ENCODE measurements around the gene HES7.

The HES7 gene

DNA sequence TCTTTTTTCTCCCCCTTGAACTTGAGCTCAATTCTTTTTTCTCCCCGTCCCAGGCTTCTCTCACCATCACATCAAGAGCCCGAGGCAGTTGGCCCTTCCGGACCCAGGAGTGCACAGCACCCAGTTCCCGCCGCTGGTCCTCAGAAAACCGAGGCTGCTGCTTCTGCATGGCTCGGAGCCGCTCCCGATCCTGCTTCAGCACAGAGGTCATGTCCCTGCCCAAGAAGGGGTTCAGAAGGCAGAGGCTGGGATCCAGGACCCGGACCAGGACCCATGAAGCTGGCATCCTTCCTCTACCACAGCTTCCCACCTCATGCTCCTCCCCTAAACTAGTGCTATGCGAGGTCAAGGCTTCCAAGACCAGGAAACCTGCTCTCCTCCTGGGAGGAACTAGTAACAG, 17.8 kb upstream of the HES7 start:
- H3K4me1 ChIP-seq (ENCODE audit: control insufficient read depth, insufficient read depth, low read length) = no peaks in the 10 kb centered on the region; the same call in 1 of the 2 replicates
- no CpG with 5 or more reads among the region's 11 CpGs for WGBS (ENCODE audit: insufficient coverage, insufficient read length)
- H3K36me3 ChIP-seq (ENCODE audit: control insufficient read depth, insufficient read depth, low read length) = peaks cover 33% of the 10 kb centered on the region
- H3K27ac ChIP-seq (ENCODE audit: low read length) = no peak overlapping the region
- no peak overlapping the region for H3K4me3 ChIP-seq (ENCODE audit: low read length)
- no peaks in the 10 kb centered on the region for H3K27me3 ChIP-seq (ENCODE audit: control insufficient read depth, insufficient read depth, low read length)
- no peak for DNase-seq (ENCODE audit: low read depth, low spot score)
- H3K9me3 ChIP-seq (ENCODE audit: control insufficient read depth, insufficient read depth, low read length) = no peaks in the 10 kb centered on the region

DNA sequence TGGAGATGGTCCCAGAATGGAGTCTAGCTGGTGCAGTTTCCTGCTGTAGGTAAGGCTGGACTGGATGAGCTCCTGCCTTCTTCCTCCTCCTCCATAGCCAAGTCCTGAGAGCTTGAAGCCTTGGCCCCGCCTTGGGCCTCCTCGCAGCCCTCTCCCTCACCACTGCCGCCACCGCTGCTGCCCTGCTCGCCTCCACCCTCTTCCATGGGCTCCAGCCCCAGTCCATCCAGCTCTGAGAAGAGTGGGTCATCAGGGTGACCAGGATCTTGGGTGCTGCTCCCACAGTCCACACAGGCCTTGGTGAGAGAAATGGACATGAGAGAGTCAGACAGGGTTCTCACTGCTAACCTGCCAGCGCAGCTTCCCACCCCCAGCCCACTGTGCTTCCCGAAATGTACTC, 17.1 kb upstream of the HES7 start:
- Histone ChIP-seq H3K4me1 (ENCODE audit: control insufficient read depth, insufficient read depth, low read length) (no peaks in the 10 kb centered on the region; the same call in 1 of the 2 replicates), H3K36me3 (ENCODE audit: control insufficient read depth, insufficient read depth, low read length) (peaks cover 29% of the 10 kb centered on the region), H3K4me3 (ENCODE audit: low read length) (no peak overlapping the region), H3K9me3 (ENCODE audit: control insufficient read depth, insufficient read depth, low read length) (no peaks in the 10 kb centered on the region), H3K27me3 (ENCODE audit: control insufficient read depth, insufficient read depth, low read length) (no peaks in the 10 kb centered on the region), H3K27ac (ENCODE audit: low read length) (no peak overlapping the region)
- WGBS (ENCODE audit: insufficient coverage, insufficient read length) = no CpG with 5 or more reads among the region's 7 CpGs
- no peak for DNase-seq (ENCODE audit: low read depth, low spot score)

DNA sequence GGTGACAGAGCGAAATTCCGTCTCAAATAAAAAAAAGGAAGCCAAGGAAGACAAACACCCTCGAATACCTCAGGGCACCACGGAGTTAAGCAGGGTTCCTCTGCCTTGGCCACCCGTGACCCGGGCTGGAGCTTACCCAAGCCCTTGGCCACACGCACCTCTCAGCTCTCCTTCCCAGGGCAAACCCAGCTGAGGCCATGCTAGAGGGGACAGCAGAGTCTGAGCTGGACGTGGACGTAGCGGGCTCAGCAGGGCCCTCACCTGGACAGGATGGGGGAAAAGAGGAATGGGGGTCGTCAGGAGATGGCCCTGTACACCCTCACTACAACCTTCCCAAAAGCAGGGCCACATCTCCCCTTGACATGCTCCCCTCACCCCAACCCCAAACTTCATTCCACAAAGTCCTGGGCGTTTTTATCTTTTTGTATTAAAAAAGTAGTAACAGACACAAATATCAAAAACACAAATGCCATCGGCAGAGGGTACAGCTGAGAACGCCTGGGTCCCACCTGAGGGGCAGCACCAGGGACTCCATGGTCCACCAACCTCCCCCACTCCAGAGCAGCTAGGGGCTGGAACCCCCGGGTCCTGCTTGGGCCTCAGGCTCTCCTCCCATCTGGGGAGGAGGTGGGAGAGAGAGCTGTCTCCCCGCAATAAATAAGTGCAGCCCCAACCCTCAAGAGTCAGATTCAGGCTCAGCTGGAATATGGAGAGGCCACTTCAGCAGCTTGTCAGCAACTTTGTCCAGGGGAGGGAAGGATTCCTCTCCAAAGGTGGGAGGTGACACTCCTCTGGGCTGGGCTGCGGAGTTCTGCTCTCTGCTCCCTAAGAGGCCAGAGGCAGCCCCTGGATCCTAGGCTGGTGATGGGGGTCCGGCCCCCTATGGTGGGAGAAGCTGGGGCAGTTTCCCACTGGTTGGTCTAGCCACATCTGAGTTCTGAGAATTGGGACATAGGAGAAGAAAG, 16.4 kb upstream of the HES7 start:
- H3K9me3 ChIP-seq (ENCODE audit: control insufficient read depth, insufficient read depth, low read length) = no peaks in the 10 kb centered on the region
- H3K4me1 ChIP-seq (ENCODE audit: control insufficient read depth, insufficient read depth, low read length) = no peaks in the 10 kb centered on the region
- no peak overlapping the region for H3K4me3 ChIP-seq (ENCODE audit: low read length)
- no CpG with 5 or more reads among the region's 18 CpGs for WGBS (ENCODE audit: insufficient coverage, insufficient read length)
- H3K36me3 ChIP-seq (ENCODE audit: control insufficient read depth, insufficient read depth, low read length) = peaks cover 23% of the 10 kb centered on the region; the same call in 1 of the 2 replicates
- DNase-seq (ENCODE audit: low read depth, low spot score) = no peak
- no peak overlapping the region for H3K27ac ChIP-seq (ENCODE audit: low read length)
- H3K27me3 ChIP-seq (ENCODE audit: control insufficient read depth, insufficient read depth, low read length) = no peaks in the 10 kb centered on the region

DNA sequence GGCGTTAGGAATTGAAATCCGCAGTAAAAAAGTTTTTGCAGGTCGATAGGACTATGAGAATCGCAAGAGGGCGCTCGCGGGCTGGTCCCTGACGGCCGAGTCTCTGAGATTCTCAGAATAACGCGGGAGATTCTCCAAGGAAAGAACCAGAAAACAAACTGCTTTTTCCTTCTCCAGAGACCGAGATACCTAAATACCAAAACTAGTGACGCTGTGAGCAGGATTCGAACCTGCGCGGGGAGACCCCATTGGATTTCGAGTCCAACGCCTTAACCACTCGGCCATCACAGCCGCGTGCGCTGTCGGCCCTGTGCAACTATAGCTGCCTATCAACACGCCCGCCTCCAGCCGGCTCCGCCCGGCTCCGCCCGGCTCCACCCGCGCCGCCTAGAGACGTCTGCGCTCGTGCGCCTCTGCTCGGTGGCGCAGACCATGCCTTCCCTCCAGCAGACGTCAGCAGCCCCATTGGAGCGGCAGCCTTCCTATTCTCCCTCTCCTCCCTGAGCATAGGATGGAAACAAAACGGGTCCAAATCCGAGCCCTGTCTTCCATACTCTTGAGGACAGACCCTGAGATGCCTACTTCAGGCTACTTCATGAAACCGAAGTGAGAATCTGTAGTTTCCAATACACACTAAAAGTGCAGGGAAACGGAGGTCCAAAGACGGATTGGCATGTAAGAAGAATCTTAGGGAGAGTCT, 14.9 kb upstream of the HES7 start:
- Histone ChIP-seq H3K4me3 (ENCODE audit: low read length) (peak overlapping the region; percentile 60; the same call in 1 of the 2 replicates), H3K9me3 (ENCODE audit: control insufficient read depth, insufficient read depth, low read length) (no peaks in the 10 kb centered on the region), H3K27ac (ENCODE audit: low read length) (no peak overlapping the region), H3K27me3 (ENCODE audit: control insufficient read depth, insufficient read depth, low read length) (no peaks in the 10 kb centered on the region), H3K4me1 (ENCODE audit: control insufficient read depth, insufficient read depth, low read length) (0 out of 2 replicates have a peak, but pooled peaks cover under 1% of the 10 kb centered on the region), H3K36me3 (ENCODE audit: control insufficient read depth, insufficient read depth, low read length) (peaks cover 15% of the 10 kb centered on the region; the same call in 1 of the 2 replicates)
- DNase-seq (ENCODE audit: low read depth, low spot score) = no peak
- whole genome bisulfite sequencing (ENCODE audit: insufficient coverage, insufficient read length) = no CpG with 5 or more reads among the region's 46 CpGs

DNA sequence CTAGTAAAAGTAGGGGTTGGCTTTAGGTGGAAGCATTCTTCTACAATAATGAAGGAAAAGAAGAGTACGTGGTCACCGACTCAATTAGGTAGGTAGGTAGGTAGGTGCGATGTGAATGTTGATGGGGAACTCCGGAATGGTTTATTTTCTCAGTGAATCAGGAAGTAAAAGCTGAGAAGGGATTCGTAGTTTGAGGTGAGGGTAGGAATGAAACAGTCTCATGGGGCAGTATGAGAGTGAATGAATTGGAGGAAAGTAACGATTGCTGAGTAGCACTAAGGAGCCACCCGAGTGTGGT, 14.4 kb upstream of the HES7 start:
- H3K36me3 ChIP-seq (ENCODE audit: control insufficient read depth, insufficient read depth, low read length) = peaks cover 12% of the 10 kb centered on the region; the same call in 1 of the 2 replicates
- peak overlapping the region; percentile 57; the same call in 1 of the 2 replicates for H3K4me3 ChIP-seq (ENCODE audit: low read length)
- H3K27me3 ChIP-seq (ENCODE audit: control insufficient read depth, insufficient read depth, low read length) = no peaks in the 10 kb centered on the region
- H3K4me1 ChIP-seq (ENCODE audit: control insufficient read depth, insufficient read depth, low read length) = peaks cover 2% of the 10 kb centered on the region; the same call in 1 of the 2 replicates
- H3K27ac ChIP-seq (ENCODE audit: low read length) = no peak overlapping the region
- WGBS (ENCODE audit: insufficient coverage, insufficient read length) = no CpG with 5 or more reads among the region's 7 CpGs
- DNase-seq (ENCODE audit: low read depth, low spot score) = no peak
- H3K9me3 ChIP-seq (ENCODE audit: control insufficient read depth, insufficient read depth, low read length) = no peaks in the 10 kb centered on the region

DNA sequence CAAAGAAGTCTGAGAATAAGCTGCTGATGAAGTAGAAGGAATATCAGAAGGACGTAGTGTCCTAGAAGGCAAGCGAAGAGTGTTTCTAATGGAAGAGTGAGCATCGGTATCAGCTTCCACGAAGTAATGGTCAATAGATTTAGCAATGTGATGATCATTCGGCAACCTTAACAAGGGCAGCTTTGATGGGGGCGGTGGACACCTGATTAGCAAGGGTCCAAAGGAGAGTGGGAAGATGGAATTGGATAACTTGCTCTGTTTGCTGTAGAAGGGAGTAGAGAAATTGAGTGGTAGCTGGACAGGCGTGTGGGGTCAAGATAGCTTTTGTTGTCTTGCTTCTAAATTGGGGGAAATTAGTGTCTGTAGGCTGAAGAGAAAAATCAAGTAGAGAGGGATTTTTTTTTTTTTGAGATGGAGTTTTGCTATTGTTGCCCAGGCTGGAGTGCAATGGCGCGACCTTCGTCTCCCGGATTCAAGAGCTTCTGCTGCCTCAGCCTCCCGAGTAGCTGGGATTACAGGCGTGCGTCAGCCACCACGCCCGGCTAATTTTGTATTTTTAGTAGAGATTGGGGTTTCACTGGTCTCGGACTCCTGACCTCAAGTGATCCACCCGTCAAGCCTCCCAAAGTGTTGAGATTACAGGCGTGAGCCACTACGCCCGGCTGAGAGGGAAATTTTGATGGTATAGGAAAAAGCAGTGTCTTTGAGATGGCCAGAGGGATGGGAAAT, 13.9 kb upstream of the HES7 start:
- H3K4me3 ChIP-seq (ENCODE audit: low read length) = peak overlapping the region; percentile 57; the same call in 1 of the 2 replicates
- no CpG with 5 or more reads among the region's 21 CpGs for WGBS (ENCODE audit: insufficient coverage, insufficient read length)
- no peak overlapping the region for H3K27ac ChIP-seq (ENCODE audit: low read length)
- no peaks in the 10 kb centered on the region for H3K27me3 ChIP-seq (ENCODE audit: control insufficient read depth, insufficient read depth, low read length)
- no peak for DNase-seq (ENCODE audit: low read depth, low spot score)
- H3K36me3 ChIP-seq (ENCODE audit: control insufficient read depth, insufficient read depth, low read length) = peaks cover 12% of the 10 kb centered on the region; the same call in 1 of the 2 replicates
- H3K9me3 ChIP-seq (ENCODE audit: control insufficient read depth, insufficient read depth, low read length) = no peaks in the 10 kb centered on the region
- peaks cover 4% of the 10 kb centered on the region; the same call in 1 of the 2 replicates for H3K4me1 ChIP-seq (ENCODE audit: control insufficient read depth, insufficient read depth, low read length)

DNA sequence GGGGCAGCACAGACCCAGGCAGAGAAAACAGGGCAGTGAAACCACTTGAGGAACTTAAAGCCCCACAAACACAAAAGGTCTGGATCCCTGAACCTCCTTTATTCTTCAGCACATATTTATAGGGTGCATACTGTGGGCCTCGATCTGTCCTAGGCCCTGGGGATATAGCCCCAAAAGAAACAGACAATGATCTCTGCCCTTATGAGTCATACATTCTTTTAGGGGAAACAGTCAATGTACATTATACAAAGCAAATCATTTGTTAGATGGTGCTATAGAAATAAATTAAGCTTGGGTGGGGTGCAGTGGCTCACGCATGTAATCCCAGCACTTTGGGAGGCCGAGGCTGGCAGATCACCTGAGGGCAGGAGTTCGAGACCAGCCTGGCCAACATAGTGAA, 10.0 kb upstream of the HES7 start:
- no CpG with 5 or more reads among the region's 4 CpGs for WGBS (ENCODE audit: insufficient coverage, insufficient read length)
- H3K27ac ChIP-seq (ENCODE audit: low read length) = no peak overlapping the region
- DNase-seq (ENCODE audit: low read depth, low spot score) = no peak

DNA sequence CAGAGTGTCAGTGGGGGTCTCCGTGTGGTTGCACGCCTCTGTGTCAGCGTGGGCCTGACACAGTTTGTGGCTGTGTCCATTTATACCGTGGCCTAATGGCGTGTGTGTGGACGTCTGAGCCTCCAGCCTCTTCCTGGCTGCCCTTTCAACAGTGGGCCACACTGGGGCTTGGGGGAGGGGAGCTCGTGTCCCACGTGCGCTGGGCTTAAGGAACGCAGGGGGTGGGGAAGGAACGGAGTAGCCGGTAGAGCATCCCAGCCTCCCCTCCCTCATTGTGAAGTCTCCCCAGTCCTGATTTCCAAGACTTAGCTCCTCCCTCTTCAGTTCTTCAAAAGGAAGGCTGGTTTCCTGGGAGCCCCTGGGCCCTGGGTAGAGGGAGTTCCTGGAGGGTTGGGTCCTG, 9.5 kb upstream of the HES7 start:
- no peak for DNase-seq (ENCODE audit: low read depth, low spot score)
- Histone ChIP-seq H3K4me1 (ENCODE audit: control insufficient read depth, insufficient read depth, low read length) (peaks cover 4% of the 10 kb centered on the region; the same call in 1 of the 2 replicates), H3K27ac (ENCODE audit: low read length) (no peak overlapping the region), H3K27me3 (ENCODE audit: control insufficient read depth, insufficient read depth, low read length) (peaks cover 2% of the 10 kb centered on the region; the same call in 1 of the 2 replicates), H3K36me3 (ENCODE audit: control insufficient read depth, insufficient read depth, low read length) (no peaks in the 10 kb centered on the region), H3K9me3 (ENCODE audit: control insufficient read depth, insufficient read depth, low read length) (no peaks in the 10 kb centered on the region), H3K4me3 (ENCODE audit: low read length) (no peak overlapping the region)
- WGBS (ENCODE audit: insufficient coverage, insufficient read length) = no CpG with 5 or more reads among the region's 12 CpGs

More for the DNA sequence above, 10.0 kb upstream of the HES7 start:
- Histone ChIP-seq H3K27me3 (ENCODE audit: control insufficient read depth, insufficient read depth, low read length) (no peaks in the 10 kb centered on the region), H3K9me3 (ENCODE audit: control insufficient read depth, insufficient read depth, low read length) (no peaks in the 10 kb centered on the region), H3K4me3 (ENCODE audit: low read length) (no peak overlapping the region), H3K4me1 (ENCODE audit: control insufficient read depth, insufficient read depth, low read length) (peaks cover 4% of the 10 kb centered on the region; the same call in 1 of the 2 replicates), H3K36me3 (ENCODE audit: control insufficient read depth, insufficient read depth, low read length) (no peaks in the 10 kb centered on the region)

DNA sequence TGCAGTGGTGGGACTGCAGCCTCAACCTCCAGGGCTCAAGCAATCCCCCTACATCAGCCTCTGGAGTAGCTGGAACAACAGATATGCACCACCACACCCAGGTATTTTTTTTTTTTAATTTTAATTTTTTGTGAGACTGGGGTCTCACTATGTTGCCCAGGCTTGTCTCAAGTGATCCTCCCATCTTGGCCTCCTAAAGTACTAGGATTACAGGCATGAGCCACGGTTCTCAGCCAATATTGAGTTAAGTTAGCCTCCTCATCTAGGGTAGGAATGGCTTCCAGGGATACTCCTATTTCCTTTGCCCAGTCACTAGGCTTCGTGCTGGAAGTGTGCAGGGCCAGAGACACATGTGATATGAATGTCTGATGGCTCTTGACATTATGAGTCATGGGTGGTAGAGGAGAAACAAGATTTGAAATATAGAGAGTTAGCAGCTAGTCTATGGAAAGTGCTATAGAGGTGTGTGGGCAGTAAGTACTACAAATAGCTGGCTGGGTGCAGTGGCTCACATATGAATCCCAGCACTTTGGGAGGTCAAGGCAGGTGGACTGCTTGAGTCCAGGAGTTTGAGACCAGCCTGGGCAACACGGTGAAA, 8.0 kb upstream of the HES7 start:
- H3K4me3 ChIP-seq (ENCODE audit: low read length) = no peak overlapping the region
- H3K27me3 ChIP-seq (ENCODE audit: control insufficient read depth, insufficient read depth, low read length) = peaks cover 5% of the 10 kb centered on the region; the same call in 1 of the 2 replicates
- H3K27ac ChIP-seq (ENCODE audit: low read length) = no peak overlapping the region
- H3K36me3 ChIP-seq (ENCODE audit: control insufficient read depth, insufficient read depth, low read length) = no peaks in the 10 kb centered on the region
- peaks cover 4% of the 10 kb centered on the region; the same call in 1 of the 2 replicates for H3K4me1 ChIP-seq (ENCODE audit: control insufficient read depth, insufficient read depth, low read length)
- DNase-seq (ENCODE audit: low read depth, low spot score) = no peak
- WGBS (ENCODE audit: insufficient coverage, insufficient read length) = no CpG with 5 or more reads among the region's 3 CpGs
- no peaks in the 10 kb centered on the region for H3K9me3 ChIP-seq (ENCODE audit: control insufficient read depth, insufficient read depth, low read length)

Data from iPS DF 6.9 (cell line).